HG02852 (cell line): ENCODE results near the gene AP2S1.
A peak's percentile ranks its signal among the peaks of the same experiment; 100 is the strongest.
"Not testable (repeated sequence)": the region's sequence is repeated elsewhere in the genome, so short reads cannot be mapped to it uniquely, and the experiment has no call there.

Source experiments
- ATAC-seq: cut with Tn5 transposase; IDR thresholded peaks from one replicate; pipeline ENCODE4 v1.9.1; 2021; ENCODE audit warnings: mild to moderate bottlenecking, moderate library complexity; ENCODE audit not compliant: unreplicated experiment

The AP2S1 gene

GRCh38 chr19:46850228-46851203, at the start of gene AP2S1:
Gene AP2S1 (minus strand): TSS chr19:46850846. CDS start chr19:46850766, 80 bp downstream.
- peak; percentile 86 for ATAC-seq

GRCh38 chr19:46900341-46900740, 49.7 kb upstream of the AP2S1 start:
- no peak for ATAC-seq

- ATAC-seq = no peak
Measured at GRCh38 chr19:46898731-46899130, 48.1 kb upstream of the AP2S1 start.

GRCh38 chr19:46896076-46896794, 45.6 kb upstream of the AP2S1 start:
- no peak for ATAC-seq

- no peak for ATAC-seq
Measured at GRCh38 chr19:46892252-46893179, 41.9 kb upstream of the AP2S1 start.

- no peak for ATAC-seq
Measured at GRCh38 chr19:46890423-46891170, 40.0 kb upstream of the AP2S1 start.

- no peak for ATAC-seq
Measured at GRCh38 chr19:46887240-46887782, 36.7 kb upstream of the AP2S1 start.

- ATAC-seq = no peak
Measured at GRCh38 chr19:46886546-46887239, 36.0 kb upstream of the AP2S1 start.

GRCh38 chr19:46885411-46885810, 34.8 kb upstream of the AP2S1 start:
- ATAC-seq = no peak

GRCh38 chr19:46882751-46883150, 32.1 kb upstream of the AP2S1 start:
- not testable (repeated sequence) for ATAC-seq

GRCh38 chr19:46882034-46882433, 31.4 kb upstream of the AP2S1 start:
- no peak for ATAC-seq

GRCh38 chr19:46881092-46881491, 30.4 kb upstream of the AP2S1 start:
- ATAC-seq = no peak

- no peak for ATAC-seq
Measured at GRCh38 chr19:46880431-46880830, 29.8 kb upstream of the AP2S1 start.

GRCh38 chr19:46878613-46879375, 28.1 kb upstream of the AP2S1 start:
- no peak for ATAC-seq

GRCh38 chr19:46875657-46876056, 25.0 kb upstream of the AP2S1 start:
- ATAC-seq = no peak

- ATAC-seq = no peak
Measured at GRCh38 chr19:46875234-46875633, 24.6 kb upstream of the AP2S1 start.

- ATAC-seq = no peak
Measured at GRCh38 chr19:46872967-46873366, 22.3 kb upstream of the AP2S1 start.

- not testable (repeated sequence) for ATAC-seq
Measured at GRCh38 chr19:46871173-46871572, 20.5 kb upstream of the AP2S1 start.
